Upper lobe of right lung (tissue), 1 donor: ENCODE results near the gene ADIRF. TPM values are rescaled to one million over a fixed set of nuclear protein-coding genes. Genes with fewer than 3 reads are reported as not detected.
A peak's percentile ranks its signal among the peaks of the same experiment; 100 is the strongest.

ENCODE experiments used
- ATAC-seq: fragments of 200-7000 bp; cut with Tn5 transposase; one replicate; pipeline ENCODE4 v1.9.1; 2020; ENCODE audit warnings: mild to moderate bottlenecking, moderate library complexity
- DNase-seq: peaks from one replicate; pipeline ENCODE4 v3.0.0-alpha.2; 2020
- H3K27ac ChIP-seq: fragments of 200-600 bp; one replicate; pipeline ENCODE4 v1.8.0; 2022
- H3K27me3 ChIP-seq: fragments of 200-600 bp; one replicate; pipeline ENCODE4 v1.8.0; 2022; ENCODE audit warnings: mild to moderate bottlenecking
- H3K36me3 ChIP-seq: fragments of 200-600 bp; one replicate; pipeline ENCODE4 v1.8.0; 2022
- H3K4me1 ChIP-seq: fragments of 200-600 bp; one replicate; pipeline ENCODE4 v1.8.0; 2022
- H3K4me3 ChIP-seq: fragments of 200-600 bp; one replicate; pipeline ENCODE4 v1.8.0; 2022; ENCODE audit warnings: mild to moderate bottlenecking
- H3K9me3 ChIP-seq: fragments of 200-600 bp; one replicate; pipeline ENCODE4 v1.8.0; 2022
- CTCF ChIP-seq: fragments of 200-600 bp; IDR thresholded peaks from one replicate; pipeline ENCODE4 v1.8.0; 2022; ENCODE audit warnings: antibody characterized with exemption
- intact Hi-C: fragments of 100-400 bp; cut with DNase I; formaldehyde crosslinking; loops from one replicate; pipeline ENCODE4 v1.11.0; 2022
- total RNA-seq: library from RNA; stranded (reverse); fragmentation: NEBNext Ultra II Directional; extraction: Animal tissue kit (Norgen Biotek cat#: 25700); gene quantifications from one replicate; pipeline ENCODE4 v1.2.1, GENCODE V29; 2021
- donor health status: DM: no; HTN: yes; CAD: no; lungs with severe emphysema.

ADIRF gene
- total RNA-seq, 1 donor from 2014 or later = 155 TPM

GRCh38 chr10:86955501-86956194 is 12.6 kb upstream of the ADIRF start:
- Histone ChIP-seq H3K27me3 (no peaks in the 10 kb centered on the region), H3K9me3 (no peaks in the 10 kb centered on the region), H3K4me1 (peaks cover 21% of the 10 kb centered on the region), H3K27ac (peak overlapping the region; percentile 75), H3K4me3 (peak overlapping the region; percentile 42), H3K36me3 (no peaks in the 10 kb centered on the region)
- ATAC-seq (no peak), DNase-seq (no peak)
- intact Hi-C loops = no loop called here
- TF ChIP-seq CTCF = no peak

GRCh38 chr10:86956195-86956847 is 12.0 kb upstream of the ADIRF start:
- no peaks in the 10 kb centered on the region for H3K27me3 ChIP-seq
- intact Hi-C loops = no loop called here
- no peaks in the 10 kb centered on the region for H3K36me3 ChIP-seq
- H3K4me1 ChIP-seq = peaks cover 21% of the 10 kb centered on the region
- DNase-seq = peak; percentile 21
- no peak for ATAC-seq
- no peak for TF ChIP-seq CTCF
- H3K27ac ChIP-seq = peak overlapping the region; percentile 75
- H3K4me3 ChIP-seq = peak overlapping the region; percentile 42
- no peaks in the 10 kb centered on the region for H3K9me3 ChIP-seq

GRCh38 chr10:86956848-86957448 is 11.3 kb upstream of the ADIRF start:
- Histone ChIP-seq H3K9me3 (no peaks in the 10 kb centered on the region), H3K27me3 (no peaks in the 10 kb centered on the region), H3K4me3 (peak overlapping the region; percentile 42), H3K4me1 (peaks cover 21% of the 10 kb centered on the region), H3K36me3 (no peaks in the 10 kb centered on the region), H3K27ac (peak overlapping the region; percentile 75)
- ATAC-seq = no peak
- intact Hi-C loops = no loop called here
- DNase-seq = no peak
- TF ChIP-seq CTCF = no peak

GRCh38 chr10:86957471-86958115 is 10.7 kb upstream of the ADIRF start, which contains the start of gene MMRN2:
TSS of gene MMRN2 (minus strand) at chr10:86957615. CDS start at chr10:86957541, 74 bp downstream.
- TF ChIP-seq CTCF = no peak
- no peak for ATAC-seq
- intact Hi-C loops = no loop called here
- Histone ChIP-seq H3K4me1 (peaks cover 21% of the 10 kb centered on the region), H3K27ac (peak within 1 kb of the TSS; percentile 75), H3K4me3 (peak within 1 kb of the TSS; percentile 42), H3K9me3 (no peaks in the 10 kb centered on the region), H3K36me3 (no peaks in the 10 kb centered on the region), H3K27me3 (no peaks in the 10 kb centered on the region)
- DNase-seq = peak; percentile 57

GRCh38 chr10:86958116-86958900 is 10.0 kb upstream of the ADIRF start, which contains the start of gene SNCG:
TSS of gene SNCG (plus strand) at chr10:86958599. CDS start at chr10:86958698, 99 bp downstream.
- DNase-seq (peak; percentile 64), ATAC-seq (no peak)
- no peak for TF ChIP-seq CTCF
- intact Hi-C loops = no loop called here
- H3K36me3 ChIP-seq = no peaks in the 10 kb centered on the region
- no peaks in the 10 kb centered on the region for H3K9me3 ChIP-seq
- H3K27ac ChIP-seq = peak within 1 kb of the TSS; percentile 75
- peaks cover 21% of the 10 kb centered on the region for H3K4me1 ChIP-seq
- peak within 1 kb of the TSS; percentile 42 for H3K4me3 ChIP-seq
- H3K27me3 ChIP-seq = no peaks in the 10 kb centered on the region
